ENCODE results near the gene GALNT12. TPM values are rescaled to one million over a fixed set of nuclear protein-coding genes. Genes with fewer than 3 reads are reported as not detected.

GALNT12 gene
- total RNA-seq, 4 donors from 2014 or later: 12.4 to 22.4 (median 16.2) TPM

- TF ChIP-seq EP300 (IDR thresholded peaks at IDR 0.05) (no peak), POLR2A (IDR thresholded peaks at IDR 0.05; ENCODE audit: low read depth) (no peak), POLR2AphosphoS5 (IDR thresholded peaks at IDR 0.05) (no peak), CTCF (IDR thresholded peaks at IDR 0.05) (no peak)
- Histone ChIP-seq H3K9me3 (peaks cover 0 to 5% (median 2%) of the 10 kb centered on the region in 4 donors), H3K36me3 (peaks cover 39 to 80% (median 56%) of the 10 kb centered on the region in 4 donors), H3K27me3 (no peaks in the 10 kb centered on the region), H3K4me3 (no peak overlapping the region), H3K27ac (replicated peaks in 1 of 4) (no peak overlapping the region), H3K4me1 (no peaks in the 10 kb centered on the region)
- 100% methylated on average over 2 of the region's 3 CpGs for WGBS
- DNase-seq (ENCODE audit: extremely low spot score): no peak
- intact Hi-C loops (cut with DNase I): no loop called here
These were observed 40.3 kb upstream of the GALNT12 start for GRCh38 chr9:98767196-98767595.

- 90% methylated on average over 6 of the region's 7 CpGs for WGBS
- Histone ChIP-seq H3K4me1 (no peaks in the 10 kb centered on the region), H3K9me3 (peaks cover 0 to 5% (median 2%) of the 10 kb centered on the region in 4 donors), H3K36me3 (peaks cover 46 to 87% (median 59%) of the 10 kb centered on the region in 4 donors), H3K27ac (replicated peaks in 1 of 4) (no peak overlapping the region), H3K4me3 (no peak overlapping the region), H3K27me3 (no peaks in the 10 kb centered on the region)
- TF ChIP-seq CTCF (IDR thresholded peaks at IDR 0.05): no peak
- no peak for TF ChIP-seq POLR2AphosphoS5 (IDR thresholded peaks at IDR 0.05)
- intact Hi-C loops (cut with DNase I): no loop called here
- DNase-seq (ENCODE audit: extremely low spot score): no peak
These were observed 39.6 kb upstream of the GALNT12 start for GRCh38 chr9:98767915-98768314.

- peaks cover 51 to 92% (median 62%) of the 10 kb centered on the region in 4 donors for H3K36me3 ChIP-seq
- TF ChIP-seq POLR2AphosphoS5 (IDR thresholded peaks at IDR 0.05) (no peak), POLR2A (IDR thresholded peaks at IDR 0.05; ENCODE audit: low read depth) (no peak), CTCF (IDR thresholded peaks at IDR 0.05) (no peak), EP300 (IDR thresholded peaks at IDR 0.05) (no peak)
- H3K4me3 ChIP-seq: no peak overlapping the region
- no peak overlapping the region for H3K27ac ChIP-seq (replicated peaks in 1 of 4)
- WGBS: 91% methylated on average over 8 of the region's 9 CpGs
- no peak for DNase-seq (ENCODE audit: extremely low spot score)
- H3K9me3 ChIP-seq: peaks cover 0 to 5% (median 2%) of the 10 kb centered on the region in 4 donors
- H3K4me1 ChIP-seq: no peaks in the 10 kb centered on the region
- H3K27me3 ChIP-seq: no peaks in the 10 kb centered on the region
- intact Hi-C loops (cut with DNase I): no loop called here
These were observed 39.1 kb upstream of the GALNT12 start for GRCh38 chr9:98768344-98768743.

- H3K36me3 ChIP-seq: peaks cover 52 to 87% (median 67%) of the 10 kb centered on the region in 4 donors
- H3K27ac ChIP-seq (replicated peaks in 1 of 4): no peak overlapping the region
- intact Hi-C loops (cut with DNase I): no loop called here
- DNase-seq (ENCODE audit: extremely low spot score): no peak
- WGBS: 100% methylated on average over 10 of the region's 10 CpGs
- H3K9me3 ChIP-seq: no peaks in the 10 kb centered on the region
- no peaks in the 10 kb centered on the region for H3K27me3 ChIP-seq
- no peaks in the 10 kb centered on the region for H3K4me1 ChIP-seq
- TF ChIP-seq POLR2A (IDR thresholded peaks at IDR 0.05; ENCODE audit: low read depth): no peak
- no peak for TF ChIP-seq CTCF (IDR thresholded peaks at IDR 0.05)
- TF ChIP-seq POLR2AphosphoS5 (IDR thresholded peaks at IDR 0.05): no peak
- no peak for TF ChIP-seq EP300 (IDR thresholded peaks at IDR 0.05)
- H3K4me3 ChIP-seq: no peak overlapping the region
These were observed 36.8 kb upstream of the GALNT12 start for GRCh38 chr9:98770717-98771116.

DNA sequence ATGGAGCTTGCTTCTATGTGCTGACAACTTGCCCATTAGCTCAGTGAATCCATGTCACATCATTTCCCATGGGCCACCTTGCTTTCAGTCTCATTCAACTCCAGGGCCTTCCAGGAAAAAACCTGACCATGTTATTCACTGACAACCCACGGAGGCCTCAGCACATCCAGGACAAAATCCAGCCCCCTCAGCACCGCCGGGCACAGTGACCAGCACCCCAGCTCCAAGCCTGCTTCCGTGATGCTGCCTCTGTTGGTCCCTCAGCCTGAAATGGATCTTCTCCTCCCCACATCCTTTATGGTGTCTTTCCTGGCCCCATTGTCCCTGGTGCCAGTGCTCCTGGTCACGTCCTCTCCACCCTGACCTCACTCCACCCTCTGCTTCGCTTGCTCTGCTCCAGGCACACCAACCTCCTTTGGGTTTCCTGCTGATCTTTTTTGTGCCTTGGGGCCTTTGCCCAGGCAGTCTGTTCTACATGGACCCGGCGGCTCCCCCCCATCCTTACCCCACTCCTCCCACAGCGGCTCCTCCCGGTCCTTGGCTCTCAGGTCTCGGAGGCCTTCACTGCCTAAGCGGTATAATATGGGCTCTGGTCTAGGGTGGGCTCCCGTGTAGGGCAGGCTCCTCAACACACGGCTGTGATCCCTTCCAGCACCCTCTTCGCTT is 36.1 kb upstream of the GALNT12 start:
- Histone ChIP-seq H3K4me3 (no peak overlapping the region), H3K27me3 (no peaks in the 10 kb centered on the region), H3K36me3 (peaks cover 51 to 83% (median 65%) of the 10 kb centered on the region in 4 donors), H3K4me1 (no peaks in the 10 kb centered on the region), H3K27ac (replicated peaks in 1 of 4) (no peak overlapping the region), H3K9me3 (no peaks in the 10 kb centered on the region)
- DNase-seq (ENCODE audit: extremely low spot score): no peak
- TF ChIP-seq EP300 (IDR thresholded peaks at IDR 0.05): no peak
- TF ChIP-seq CTCF (IDR thresholded peaks at IDR 0.05): no peak
- TF ChIP-seq POLR2A (IDR thresholded peaks at IDR 0.05; ENCODE audit: low read depth): no peak
- no peak for TF ChIP-seq POLR2AphosphoS5 (IDR thresholded peaks at IDR 0.05)
- intact Hi-C loops (cut with DNase I): no loop called here
- WGBS: 95% methylated on average over 15 of the region's 15 CpGs
